ENCODE measurements around the gene CCDC154. TPM values are rescaled to one million over a fixed set of nuclear protein-coding genes. Genes with fewer than 3 reads are reported as not detected.
"Not testable (repeated sequence)": the region's sequence is repeated elsewhere in the genome, so short reads cannot be mapped to it uniquely, and the experiment has no call there.

The CCDC154 gene
- total RNA-seq, 1 donor from 2014 or later, result 0.13 TPM

GRCh38 chr16:1455190-1456171, 11.1 kb upstream of the CCDC154 start:
- DNase-seq (ENCODE audit: low read depth in 2 of 2), result no peak

DNA sequence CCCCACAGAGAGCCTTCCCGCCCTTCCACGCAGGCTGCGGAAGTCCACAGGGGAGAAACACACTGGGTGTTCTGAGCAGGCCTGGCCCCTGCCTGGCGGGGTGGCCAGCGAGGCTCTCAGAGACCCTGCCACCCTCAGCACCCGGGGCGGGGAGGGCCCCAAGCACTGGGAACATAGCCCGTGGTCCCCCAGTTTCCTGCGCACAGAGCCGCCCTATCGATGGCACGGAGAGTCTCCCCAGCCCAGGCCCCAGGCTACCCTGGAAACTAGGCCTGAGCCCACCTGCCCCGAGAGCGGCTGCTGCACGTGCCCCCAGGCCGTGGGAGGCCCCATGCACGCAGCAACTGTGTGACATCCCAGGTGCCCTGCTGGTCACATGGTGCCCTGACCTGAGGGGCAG, 10.2 kb upstream of the CCDC154 start:
- DNase-seq (ENCODE audit: low read depth in 2 of 2), result no peak

- DNase-seq (ENCODE audit: low read depth in 2 of 2), result no peak
These were observed 9.0 kb upstream of the CCDC154 start for GRCh38 chr16:1453316-1453715.

DNA sequence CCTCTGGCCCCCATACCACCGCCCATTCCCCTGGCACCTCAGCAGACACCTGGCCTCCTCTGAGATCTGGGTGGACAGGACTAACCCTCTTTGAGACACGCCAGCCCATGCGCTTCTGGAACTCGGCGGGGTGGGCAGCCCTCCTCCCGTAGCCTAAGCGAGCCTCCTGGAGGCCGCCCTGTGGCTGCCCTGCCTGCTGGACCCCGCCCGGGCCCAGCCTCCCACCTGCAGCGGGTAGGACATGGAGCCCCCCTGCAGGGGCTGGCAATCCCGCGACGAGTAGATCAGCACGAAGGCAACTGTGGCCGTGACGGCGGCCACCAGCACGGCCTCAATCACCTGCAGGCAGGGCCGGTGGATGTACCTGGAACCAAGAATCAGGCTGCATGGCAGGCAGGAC, 8.2 kb upstream of the CCDC154 start:
- no peak for DNase-seq (ENCODE audit: low read depth in 2 of 2)

DNA sequence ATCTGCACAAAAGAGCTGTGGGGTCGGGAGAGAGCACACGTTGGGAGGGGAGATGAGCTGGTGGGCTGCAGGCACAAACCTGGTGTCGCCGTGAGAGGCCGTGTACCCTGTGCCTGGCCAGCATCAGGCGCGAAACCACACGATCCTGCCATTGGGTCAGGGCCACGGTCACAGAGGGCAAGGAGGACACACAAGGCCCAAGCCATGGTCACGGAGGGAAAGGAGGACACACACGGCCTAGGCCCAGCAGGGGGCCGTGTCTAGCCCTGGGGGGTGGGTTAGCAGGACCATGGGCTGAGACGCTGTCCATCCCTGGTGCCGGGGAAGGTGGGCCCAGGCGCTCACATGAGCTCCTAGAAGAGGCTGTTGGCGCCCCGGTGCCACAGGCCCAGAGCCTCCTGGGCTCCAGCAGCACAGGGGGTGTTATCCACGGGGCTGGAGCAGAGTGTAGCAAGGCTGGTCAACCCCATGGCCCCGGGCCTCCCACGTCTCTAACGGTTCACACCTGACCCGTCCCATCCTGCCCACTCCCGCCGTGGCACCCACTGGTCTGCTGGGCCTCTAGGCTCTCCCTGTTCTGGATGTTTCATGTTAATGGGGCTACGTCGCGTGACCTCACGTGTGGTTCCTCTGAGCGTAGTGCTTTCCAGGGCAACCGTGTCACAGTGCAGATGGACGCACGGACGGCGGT, 7.5 kb upstream of the CCDC154 start:
- no peak for DNase-seq (ENCODE audit: low read depth in 2 of 2)

GRCh38 chr16:1450841-1451240, 6.5 kb upstream of the CCDC154 start:
- DNase-seq (ENCODE audit: low read depth in 2 of 2), result no peak

DNA sequence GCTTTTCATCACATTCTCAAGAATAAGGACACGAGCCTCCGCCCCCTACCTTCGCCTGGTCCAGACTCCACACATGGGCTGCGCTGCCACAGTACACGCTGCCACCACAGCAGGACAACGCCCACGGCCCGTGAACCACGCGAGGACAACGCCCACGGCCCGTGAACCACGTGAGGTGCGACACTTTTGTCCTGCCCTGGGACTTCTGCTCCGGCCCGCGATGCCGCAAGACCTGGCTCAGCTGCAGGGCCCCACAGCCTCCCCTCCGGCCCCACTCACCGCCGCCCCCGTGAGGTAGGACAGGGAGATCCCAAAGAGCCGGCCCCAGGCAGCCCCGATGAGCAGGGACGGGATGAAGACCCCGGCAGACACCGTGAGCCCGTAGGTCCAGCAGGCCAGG, 5.9 kb upstream of the CCDC154 start:
- DNase-seq (ENCODE audit: low read depth in 2 of 2), result no peak

- no peak for DNase-seq (ENCODE audit: low read depth in 2 of 2)
These were observed 4.9 kb upstream of the CCDC154 start for GRCh38 chr16:1449201-1449788.

- no peak for DNase-seq (ENCODE audit: low read depth in 2 of 2)
These were observed 4.3 kb upstream of the CCDC154 start for GRCh38 chr16:1448536-1449116.

- no peak for DNase-seq (ENCODE audit: low read depth in 2 of 2)
These were observed 3.6 kb upstream of the CCDC154 start for GRCh38 chr16:1447965-1448364.

- no peak for DNase-seq (ENCODE audit: low read depth in 2 of 2)
These were observed 2.1 kb upstream of the CCDC154 start for GRCh38 chr16:1446296-1447080.

DNA sequence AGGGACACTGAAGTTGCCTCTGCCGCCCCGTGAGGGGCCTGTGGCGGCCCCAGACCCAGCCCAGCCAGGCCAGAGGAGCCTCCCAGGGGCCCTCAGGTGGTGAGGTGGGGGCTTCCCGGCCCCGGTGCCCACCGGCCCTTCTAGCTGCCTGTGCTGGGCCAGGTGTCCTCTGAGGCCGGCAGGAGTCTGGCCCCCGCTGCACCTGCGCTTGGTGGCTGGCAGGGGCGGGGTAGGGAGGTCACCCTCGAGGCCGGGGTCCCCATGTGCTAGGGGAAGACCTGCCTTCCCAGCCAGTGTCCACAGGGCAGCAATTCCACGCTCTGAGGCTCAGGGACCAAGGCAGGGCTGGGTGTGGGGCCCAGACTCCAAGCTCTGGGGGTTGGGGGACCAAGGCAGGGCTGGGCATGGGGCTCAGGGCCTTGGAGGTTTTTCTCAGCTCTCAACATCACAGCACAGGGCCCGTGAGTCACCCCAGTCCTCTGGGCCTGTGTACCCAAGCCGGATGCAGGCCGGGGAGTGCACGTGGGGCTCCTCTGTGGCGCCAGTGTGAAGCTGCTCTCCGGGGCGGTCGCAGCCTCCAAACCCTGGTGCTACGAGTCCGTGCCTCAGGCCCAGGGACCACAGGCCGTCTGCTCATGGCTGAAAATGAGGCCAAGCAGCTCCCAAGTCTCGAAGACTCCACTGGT, 1.3 kb upstream of the CCDC154 start:
- no peak for DNase-seq (ENCODE audit: low read depth in 2 of 2)

DNA sequence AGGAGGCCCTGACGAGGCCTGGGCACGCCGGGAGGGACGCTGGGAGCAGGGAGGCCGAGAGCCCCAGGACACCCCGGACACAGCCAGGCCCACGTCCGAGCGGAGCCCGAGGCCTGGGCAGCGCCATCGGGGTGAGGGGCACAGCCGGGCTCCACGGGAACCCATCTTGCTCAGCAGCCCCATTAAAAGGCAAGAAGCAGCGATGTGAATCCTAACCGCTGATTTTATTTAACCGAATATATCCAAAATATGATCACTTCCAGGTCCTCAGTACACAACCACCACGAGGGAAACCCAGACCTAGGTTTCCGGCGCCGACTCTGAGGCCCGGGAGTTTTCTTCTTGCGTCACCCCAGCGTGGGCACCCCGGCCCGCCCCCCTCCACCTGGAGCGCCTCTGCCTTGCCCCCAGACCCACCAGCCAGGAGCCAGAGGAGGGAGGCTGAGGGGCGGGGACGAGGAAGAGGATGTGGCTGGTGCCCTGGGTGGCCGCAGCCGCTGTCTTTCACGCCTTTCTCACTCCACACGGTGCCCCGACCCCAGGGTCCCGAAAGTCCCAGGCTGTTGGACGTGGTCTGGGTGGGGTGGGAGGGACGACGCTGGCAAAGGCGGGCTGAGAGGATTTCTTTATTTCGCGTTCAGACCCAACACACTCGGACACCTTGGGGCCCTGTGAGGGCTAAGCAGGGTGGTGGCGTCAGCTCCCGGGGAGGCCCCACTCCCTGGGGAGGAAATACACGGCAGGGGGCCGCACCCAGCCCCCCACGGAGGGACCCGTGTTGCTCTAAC, 568 bp upstream of the CCDC154 start:
- no peak for DNase-seq (ENCODE audit: low read depth in 2 of 2)

DNA sequence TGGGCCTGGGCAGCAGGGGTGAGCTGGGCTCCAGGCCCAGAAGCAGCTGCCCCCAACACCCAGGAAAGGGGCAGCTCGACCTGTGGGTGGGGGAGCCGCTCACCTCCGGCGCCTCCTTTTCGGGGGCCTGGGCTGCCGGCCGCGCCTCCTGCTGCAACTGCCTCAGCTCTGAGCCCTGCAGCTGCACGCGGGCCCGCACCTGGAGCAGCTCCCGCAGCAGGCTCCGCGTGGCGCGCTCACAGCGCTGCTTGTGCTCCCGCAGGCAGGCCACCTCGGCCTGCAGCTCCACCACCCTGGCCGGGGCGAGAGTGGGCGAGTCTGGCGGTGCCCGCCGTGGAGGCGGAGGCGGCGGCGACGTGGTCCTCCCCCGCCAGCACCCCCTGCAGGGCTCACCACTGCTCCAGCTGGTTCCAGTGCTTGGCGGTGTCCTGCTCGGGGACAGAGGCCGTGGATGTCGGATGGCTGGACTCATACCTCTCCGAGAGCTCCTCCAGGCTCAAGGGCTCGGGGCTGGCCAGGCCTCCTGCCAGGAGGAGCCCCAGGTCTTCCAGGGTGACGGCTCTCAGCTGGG, 868 bp downstream of the CCDC154 start:
- DNase-seq (ENCODE audit: low read depth in 2 of 2), result no peak

- DNase-seq (ENCODE audit: low read depth in 2 of 2), result no peak
These were observed 1.7 kb downstream of the CCDC154 start for GRCh38 chr16:1442697-1443096.

GRCh38 chr16:1441391-1441829, 2.9 kb downstream of the CCDC154 start:
- DNase-seq (ENCODE audit: low read depth in 2 of 2), result no peak

DNA sequence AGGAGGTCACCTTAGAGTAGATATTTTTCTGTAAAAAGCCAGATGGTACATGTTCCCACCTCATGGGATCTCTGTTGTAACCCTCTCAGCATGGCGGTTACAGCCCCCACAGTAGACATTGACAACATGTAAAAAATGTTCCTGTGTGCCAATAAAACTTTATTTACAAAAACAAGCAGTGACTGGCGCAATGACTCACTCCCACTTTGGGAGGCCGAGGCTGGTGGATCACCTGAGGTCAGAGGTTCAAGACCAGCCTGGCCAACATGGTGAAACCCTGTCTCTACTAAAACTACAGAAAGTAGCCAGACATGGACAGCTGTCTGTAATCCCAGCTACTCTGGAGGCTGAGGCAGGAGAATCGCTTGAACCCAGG, 4.7 kb downstream of the CCDC154 start:
- DNase-seq (ENCODE audit: low read depth in 2 of 2), result not testable (repeated sequence)

- DNase-seq (ENCODE audit: low read depth in 2 of 2), result no peak
These were observed 5.2 kb downstream of the CCDC154 start for GRCh38 chr16:1439058-1439698.
